Sigmoid colon (tissue), 4 donors: ENCODE data around the gene UNC5C.

Source experiments
- CTCF ChIP-seq, 4 experiments: fragments of 450-650 bp in 3 of 4; fragments of 200-600 bp in 1 of 4; IDR thresholded peaks; one replicate each; pipeline ENCODE4 v1.5.1; 2016 to 2019; ENCODE audit warnings: antibody characterized with exemption in 4 of 4, mild to moderate bottlenecking in 3 of 4, moderate library complexity in 2 of 4
- EP300 ChIP-seq, 4 donors: sonication (generic); formaldehyde crosslinking; IDR thresholded peaks; one replicate each; pipeline ENCODE4 v1.6.1; 2017; ENCODE audit warnings: antibody characterized with exemption in 4 of 4
- POLR2A ChIP-seq, 2 donors: fragments of 450-650 bp; IDR thresholded peaks; one replicate each; pipeline ENCODE4 v1.6.1; 2016; ENCODE audit warnings: antibody characterized with exemption in 2 of 2, mild to moderate bottlenecking in 2 of 2, moderate library complexity in 2 of 2

- TF ChIP-seq CTCF (IDR thresholded peaks at IDR 0.05) (no peak), POLR2A (IDR thresholded peaks at IDR 0.05) (no peak), EP300 (IDR thresholded peaks at IDR 0.05) (no peak)
Observed at GRCh38 chr4:95319169-95319568, 229.6 kb downstream of the UNC5C start.
